ENCODE measurements around the gene SMYD5.
A peak's percentile ranks its signal among the peaks of the same experiment; 100 is the strongest.
"Not testable (repeated sequence)": the region's sequence is repeated elsewhere in the genome, so short reads cannot be mapped to it uniquely, and the experiment has no call there.

The SMYD5 gene

DNA sequence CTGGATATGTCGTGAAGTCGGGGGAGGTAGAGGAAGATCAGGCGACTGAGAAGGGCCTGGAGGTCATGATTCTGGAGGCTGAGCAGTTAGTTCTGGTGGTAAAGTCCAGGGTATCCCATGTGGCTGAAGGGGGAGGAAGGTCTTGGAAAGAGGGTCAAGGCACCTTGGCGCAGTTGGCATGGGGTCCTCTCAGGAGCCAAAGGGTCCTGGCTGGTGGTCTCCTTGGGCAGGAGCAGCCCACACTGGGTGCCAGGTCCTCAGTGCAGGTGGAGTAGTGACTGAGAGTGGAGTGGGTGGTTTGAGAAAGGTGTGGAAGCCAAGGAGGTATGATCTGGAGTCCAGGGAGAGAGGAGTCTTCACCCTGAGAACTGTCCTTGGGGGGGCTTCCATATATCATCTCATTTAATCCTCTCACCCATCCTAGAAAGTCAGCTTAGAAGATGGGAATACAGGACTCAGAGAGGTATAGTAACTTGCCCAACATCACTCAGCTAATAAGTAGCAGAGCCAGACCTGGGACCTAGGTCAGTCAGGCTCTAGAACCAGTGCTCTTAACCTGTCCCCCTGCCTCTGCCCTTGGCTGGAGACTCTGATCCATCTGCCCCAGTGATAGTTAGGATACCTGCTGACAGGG is 45.8 kb downstream of the SMYD5 start:
- DNase-seq (ENCODE audit: low read depth in 2 of 2): no peak

DNA sequence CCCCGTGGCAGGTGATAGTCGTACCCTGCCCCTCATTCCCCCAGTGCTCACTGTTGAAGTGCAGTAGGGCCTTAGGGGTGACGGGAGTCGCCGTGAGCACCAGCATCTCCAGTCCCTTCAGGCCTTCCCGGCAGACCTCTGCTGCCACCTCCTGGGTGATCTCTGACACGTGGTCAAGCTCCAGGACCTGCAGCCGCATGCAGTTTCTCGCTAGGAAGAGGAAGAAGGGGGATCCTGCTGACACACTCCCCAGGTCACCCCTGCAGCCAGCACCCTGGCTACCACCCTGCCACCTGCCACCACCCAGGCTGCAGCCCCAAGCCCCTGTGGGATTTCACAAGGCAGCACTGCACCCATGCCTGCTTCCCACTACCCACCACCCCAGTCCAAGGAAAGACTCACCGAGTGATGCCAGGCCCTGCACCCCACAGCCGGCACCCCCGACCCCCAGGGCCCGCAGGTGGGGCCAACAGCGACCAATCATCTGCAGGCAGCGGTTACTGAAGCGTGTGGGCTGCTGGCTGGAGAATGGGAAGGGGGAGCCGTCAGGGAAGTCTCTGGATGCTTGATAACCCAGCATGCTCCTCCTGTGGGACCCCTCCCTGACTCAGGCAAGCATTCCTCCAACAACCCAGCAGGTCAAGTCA is 46.4 kb downstream of the SMYD5 start:
- DNase-seq (ENCODE audit: low read depth in 2 of 2): no peak

DNA sequence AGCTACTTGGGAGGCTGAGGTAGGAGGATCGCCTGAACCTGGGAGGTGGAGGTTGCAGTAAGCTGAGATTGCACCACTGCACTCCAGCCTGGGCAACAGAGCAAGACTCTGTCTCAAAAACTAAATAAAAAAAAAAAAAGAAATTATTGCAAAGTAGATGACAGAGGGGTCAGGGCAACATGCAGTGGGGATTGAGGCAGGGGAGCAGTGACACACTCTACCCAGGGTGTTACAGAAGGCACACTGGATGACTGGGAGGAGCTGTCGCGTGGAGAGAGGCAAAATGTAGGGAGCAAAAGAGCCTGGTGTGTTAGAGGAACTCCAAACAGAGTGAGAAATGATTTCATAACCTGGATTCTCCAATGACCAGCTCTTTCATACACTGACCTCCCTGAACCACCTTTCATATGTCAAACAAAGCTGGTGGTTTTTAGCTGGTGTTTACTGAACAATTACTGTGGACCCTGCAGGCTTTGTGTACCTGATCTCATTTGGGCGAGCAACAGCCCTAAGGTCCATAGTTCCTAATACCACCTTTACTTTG is 48.1 kb downstream of the SMYD5 start:
- DNase-seq (ENCODE audit: low read depth in 2 of 2): no peak

DNA sequence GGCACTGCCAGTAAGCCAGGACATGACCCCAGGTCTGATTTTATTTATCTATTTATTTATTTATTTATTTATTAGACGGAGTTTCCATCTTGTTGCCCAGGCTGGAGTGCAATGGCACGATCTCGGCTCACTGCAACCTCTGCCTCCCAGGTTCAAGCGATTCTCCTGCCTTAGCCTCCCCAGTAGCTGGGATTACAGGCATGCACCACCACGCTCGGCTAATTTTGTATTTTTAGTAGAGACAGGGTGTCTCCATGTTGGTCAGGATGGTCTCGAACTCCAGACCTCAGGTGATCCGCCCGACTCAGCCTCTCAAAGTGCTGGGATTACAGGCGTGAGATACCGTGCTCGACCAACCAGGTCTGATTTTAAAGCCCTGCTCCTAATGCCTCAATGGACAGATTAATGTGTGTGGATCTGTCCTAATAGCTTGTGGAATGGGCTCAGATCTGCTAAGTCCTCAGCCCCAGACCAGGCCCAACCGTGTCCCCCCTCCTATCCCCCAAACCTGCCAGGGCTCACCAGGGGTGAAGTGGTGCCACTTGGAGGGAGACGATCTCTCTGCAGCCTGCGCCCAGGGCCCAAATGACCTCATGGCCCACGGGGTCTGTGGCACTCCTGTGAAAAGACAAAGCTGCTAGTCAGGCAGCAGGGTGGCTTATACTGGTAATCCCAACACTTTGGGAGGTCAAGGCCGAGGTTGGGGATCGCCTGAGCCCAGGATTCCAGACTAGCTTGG is 48.8 kb downstream of the SMYD5 start:
- not testable (repeated sequence) for DNase-seq (ENCODE audit: low read depth in 2 of 2)

DNA sequence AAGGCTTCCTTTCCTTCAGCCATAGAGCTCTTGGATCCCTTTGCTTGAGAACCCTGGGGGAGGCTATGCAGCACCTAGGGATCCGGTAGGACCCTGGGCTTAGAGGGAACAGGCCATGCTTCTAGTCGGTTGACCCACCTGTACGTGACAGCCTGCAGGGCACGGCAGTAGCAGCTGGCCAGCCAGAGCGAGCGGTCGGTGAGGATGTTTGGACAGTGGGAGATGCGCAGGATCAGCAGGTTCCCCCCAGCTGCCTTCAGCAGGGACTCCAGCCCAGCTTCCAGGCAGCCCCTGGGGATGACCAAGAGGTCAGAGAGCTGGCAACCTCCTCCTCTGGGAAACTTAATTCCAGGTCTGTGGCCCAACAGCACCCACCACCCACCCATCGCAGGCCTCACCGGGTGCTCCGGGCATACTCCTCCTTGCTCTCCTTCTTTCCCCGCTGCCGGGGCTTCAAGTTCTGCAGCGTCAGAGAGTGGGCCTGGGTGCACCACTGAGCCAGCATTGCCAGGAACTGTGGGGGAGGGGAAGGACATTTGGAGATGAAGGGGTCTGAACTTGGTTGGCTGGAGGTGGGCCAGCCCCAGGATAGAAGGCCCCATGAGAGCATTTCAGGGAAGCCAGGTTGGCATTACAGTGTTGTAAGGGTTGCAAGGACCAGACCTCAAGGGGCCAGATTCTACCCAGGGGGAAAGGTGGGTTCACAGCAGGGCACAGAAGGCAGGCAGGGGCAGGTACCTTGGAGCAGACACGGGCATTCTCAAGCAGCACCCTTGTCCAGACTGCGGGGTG is 49.7 kb downstream of the SMYD5 start:
- no peak for DNase-seq (ENCODE audit: low read depth in 2 of 2)

DNA sequence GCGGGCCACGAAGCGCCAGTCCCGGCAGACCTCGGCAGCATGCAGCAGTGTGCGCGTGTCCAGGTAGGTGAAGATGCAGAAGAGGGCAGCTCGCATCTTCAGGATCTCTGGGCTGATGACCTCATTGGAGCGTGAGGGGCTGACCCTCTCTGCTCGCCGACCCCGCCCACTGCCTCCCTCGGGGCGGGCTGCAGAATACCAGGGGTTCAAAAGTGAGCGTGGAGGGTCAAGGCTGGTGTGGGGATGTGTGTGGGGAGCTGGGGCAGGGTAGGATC is 50.2 kb downstream of the SMYD5 start:
- no peak for DNase-seq (ENCODE audit: low read depth in 2 of 2)

DNA sequence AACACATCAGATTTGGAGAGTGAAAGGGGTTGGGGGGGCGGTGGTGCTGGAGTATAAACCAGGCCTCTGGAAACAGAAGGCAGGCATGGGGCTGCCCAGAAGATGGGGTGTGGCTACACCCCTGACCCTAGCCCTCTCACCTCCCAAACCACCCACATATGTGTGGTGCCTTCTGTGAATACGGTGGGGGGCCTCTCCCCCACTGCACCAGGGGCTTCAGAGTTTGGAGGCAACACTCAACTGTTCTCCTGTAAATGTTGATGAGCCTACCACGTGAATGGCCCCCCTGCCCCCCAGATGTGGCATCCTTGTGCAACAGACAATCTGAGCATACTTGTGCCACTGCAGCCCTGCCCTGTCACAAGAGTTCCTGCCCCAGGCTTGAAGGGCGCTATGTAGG is 50.7 kb downstream of the SMYD5 start:
- no peak for DNase-seq (ENCODE audit: low read depth in 2 of 2)

DNA sequence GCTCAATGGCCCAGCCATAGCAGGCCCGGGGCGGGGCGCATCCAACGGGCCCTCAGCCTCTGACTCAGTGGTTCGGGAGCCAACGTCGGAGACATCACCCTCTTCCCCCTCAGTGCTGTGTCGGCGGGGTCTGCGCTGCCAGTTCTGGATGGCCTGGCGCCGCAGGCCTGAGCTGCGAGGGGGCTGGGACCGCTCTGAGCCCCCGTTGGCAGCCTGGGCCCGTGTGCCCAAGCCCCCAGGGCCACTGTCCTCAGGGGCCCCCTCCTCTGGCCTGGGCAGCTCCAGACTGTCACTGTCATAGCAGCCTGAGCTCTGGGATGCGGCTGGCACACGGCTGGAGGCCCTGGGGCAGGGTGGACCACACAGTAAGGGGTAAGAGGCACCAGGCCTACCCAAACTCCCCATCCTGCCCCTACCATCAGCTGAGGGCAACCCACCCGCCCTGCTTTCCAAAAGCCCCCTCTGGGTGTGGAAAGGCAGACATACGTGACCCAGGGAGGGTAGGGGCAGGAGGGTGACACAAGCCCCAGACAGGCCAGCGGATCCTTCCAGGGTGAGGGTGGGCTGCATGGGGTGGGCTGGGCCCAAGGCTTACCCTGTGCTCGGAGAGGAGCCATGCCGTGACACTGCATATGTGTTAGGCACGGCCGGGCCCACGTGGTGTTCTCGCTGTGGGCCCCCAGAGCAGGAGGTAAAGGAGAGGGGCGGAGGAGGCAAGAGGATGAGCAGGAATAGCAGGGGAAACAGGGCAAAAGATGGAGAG is 51.4 kb downstream of the SMYD5 start:
- DNase-seq (ENCODE audit: low read depth in 2 of 2): no peak

DNA sequence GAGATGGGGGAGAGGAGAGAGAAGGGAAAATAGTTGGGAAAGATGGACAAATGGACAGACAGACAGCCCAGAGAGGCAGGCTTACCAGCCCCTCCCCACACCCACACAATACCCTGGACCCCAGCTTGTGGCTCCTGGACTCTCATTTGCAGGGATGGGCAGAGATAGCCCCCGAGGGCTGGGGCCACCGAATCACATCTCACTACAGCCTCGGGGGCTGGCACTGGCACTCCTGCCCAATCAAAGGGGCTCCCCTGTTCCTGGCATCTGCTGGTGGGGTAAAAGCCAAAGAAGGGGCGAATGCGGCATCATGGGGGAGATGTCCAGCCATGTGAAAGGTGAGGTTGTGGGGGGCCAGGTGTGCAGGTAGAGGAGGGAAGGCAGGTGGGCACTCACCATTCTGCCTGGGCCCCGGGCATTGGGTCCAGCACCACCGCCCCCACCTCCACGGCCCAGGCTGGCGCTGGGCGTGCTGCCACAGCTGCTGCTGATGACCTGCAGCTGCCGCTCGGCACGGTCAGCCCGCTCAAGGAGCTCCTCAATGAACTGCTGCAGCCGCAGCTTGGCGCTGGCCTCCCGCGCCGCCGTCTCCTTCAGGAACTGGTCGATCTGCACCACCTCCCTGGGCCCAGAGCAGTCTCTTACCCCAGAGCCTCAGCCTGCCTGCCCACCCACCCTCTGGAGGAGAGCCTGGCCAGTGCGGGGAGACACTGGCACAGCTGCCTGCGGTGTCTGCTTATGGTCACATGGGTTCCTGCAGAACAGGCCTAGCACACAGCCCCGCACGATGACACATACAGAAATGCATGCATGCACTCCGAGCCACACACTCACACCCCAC is 52.2 kb downstream of the SMYD5 start:
- DNase-seq (ENCODE audit: low read depth in 2 of 2): no peak

DNA sequence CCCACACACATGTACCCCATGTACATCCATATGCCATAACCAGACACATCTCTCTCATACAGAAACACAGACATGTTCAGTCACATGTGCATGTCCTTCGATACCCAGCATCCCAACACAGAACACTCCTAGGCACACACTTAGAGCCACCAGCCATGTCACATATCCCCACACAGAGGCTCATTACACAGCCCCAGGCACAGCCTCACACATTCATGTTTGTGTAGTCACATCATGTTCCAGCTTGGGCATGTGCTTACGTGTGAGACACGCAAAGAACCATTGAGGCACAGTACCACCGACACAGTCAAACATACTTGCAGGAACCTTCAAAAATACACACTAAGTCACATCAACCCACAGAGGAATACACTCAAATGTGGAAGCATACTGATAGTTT is 53.0 kb downstream of the SMYD5 start:
- DNase-seq (ENCODE audit: low read depth in 2 of 2): no peak

DNA sequence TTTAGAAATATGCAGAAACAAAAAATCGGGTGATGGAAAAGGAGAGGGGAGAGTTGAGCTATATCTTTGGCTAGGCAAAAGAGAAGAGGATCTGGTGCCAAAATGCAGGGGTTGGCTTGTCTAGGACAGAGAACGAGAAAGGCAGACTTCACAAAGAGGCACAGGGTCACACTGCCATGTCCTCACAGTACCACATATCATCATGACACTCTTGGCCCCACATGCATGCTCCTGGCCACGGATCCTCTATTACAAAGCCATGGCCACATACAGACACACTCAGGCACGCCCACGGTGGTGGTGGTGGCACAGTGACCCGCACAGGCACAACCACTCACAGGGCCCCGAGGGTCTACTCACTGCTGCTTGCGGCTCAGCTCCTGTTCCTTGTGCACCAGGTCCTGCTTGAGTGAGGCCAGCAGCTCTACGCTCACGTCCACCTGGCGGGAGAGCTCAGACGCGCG is 54.4 kb downstream of the SMYD5 start:
- DNase-seq (ENCODE audit: low read depth in 2 of 2): no peak

DNA sequence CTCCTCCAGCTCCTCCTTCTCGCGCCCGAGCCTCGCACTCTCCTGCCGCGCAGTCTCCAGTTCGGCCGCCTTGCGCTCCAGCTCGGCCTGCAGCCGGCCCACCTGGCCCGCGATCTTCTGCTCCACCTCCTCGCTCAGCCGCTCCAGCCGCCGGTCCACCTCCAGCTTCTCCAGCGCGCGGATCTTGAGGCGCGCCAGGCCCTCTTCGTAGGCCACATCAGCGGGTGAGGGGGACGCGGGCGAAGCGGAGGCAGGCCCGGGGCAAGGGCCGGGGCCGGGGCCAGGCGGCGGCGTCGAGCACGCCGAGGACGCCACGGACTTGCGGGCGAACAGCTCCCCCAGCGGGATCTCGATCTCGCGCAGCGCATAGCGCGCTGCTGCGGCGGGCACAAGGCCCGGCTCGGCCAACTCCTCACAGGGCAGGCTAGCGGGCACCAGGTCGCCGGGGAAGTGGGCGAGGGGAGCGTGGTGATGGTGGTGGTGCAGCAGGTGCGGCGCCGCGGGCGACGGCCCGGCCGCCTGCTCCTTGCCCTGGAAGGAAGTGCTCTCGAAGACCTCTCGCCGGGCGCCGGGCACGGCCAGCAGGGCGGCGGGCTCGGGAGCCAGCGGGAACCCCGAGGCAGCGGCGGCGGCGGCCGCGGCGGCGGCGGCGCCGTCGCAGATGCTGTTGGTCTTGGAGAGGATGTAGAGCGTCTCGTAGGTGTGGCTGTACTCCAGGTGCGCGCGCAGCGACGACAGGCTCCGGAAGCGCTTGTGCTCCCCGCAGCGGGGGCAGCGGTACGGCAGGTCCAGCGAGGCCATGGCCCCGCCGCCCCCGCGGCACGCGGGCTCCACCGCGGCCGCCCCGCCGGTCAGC is 55.0 kb downstream of the SMYD5 start:
- DNase-seq (ENCODE audit: low read depth in 2 of 2): peak; percentile 40 to 50

DNA sequence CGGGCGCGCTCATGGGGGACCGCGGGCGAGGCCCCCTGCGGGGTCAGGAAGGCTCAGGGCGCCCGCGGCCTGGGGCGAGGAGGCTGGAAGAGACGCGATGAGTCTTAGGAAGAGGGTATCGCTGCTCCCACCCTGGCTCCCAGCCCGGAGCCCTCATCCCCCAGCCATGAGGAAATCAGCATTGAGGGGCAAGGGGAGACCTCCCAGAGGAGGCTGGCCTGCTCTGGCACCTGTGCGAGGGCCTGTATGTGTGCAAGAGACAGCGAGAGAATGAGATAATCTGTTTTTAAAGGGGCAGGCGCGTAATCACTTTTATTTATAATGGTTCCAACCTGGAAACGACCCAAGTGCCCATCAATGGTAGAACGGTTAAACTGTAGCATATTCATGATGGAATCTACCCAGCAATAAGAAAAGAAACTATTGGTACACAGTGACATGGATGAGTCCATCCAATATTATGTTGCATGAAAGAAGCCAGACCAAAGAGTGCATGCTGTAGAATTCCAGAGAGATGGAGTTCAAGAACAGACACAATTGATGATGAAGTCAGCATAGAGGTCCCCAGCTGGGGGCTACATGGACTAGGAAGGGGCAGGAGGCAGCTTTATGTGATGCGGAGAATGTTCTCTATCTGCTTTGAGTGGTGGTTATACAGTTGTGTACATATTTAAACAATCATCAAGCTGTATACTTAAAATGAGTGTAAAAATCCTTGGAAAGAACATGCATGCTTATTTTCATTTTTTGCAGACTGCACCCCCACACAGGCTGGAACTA is 55.8 kb downstream of the SMYD5 start:
- no peak for DNase-seq (ENCODE audit: low read depth in 2 of 2)

DNA sequence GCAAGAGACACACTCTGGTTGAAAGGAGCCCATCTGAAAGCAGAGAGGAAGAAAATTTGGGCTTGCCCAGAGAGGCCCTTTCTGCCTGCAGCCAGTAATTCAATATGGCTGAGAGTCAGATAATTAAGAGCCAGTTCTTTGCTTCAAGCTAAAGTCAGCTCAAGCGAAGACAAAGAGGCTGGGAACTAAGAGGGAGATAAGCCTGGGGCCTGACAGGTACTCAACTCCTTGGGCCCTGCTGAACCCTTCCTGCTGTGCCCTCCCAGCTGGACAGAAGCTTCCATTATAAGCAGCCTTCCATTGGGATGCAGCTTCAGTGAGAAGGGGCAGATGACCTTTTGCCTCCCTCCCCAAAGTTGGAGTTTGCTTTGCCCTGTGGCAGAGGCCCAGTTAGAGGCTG is 58.2 kb downstream of the SMYD5 start:
- no peak for DNase-seq (ENCODE audit: low read depth in 2 of 2)

Measured in stimulated activated CD4-positive, alpha-beta T cell treated with anti-CD3 and anti-CD28 coated beads, Interleukin-12 subunit alpha, Interleukin-12 subunit beta, amount 100 ng/mL, for 24 hours (primary cell).